ENCODE measurements around the gene GLCCI1.

DNA sequence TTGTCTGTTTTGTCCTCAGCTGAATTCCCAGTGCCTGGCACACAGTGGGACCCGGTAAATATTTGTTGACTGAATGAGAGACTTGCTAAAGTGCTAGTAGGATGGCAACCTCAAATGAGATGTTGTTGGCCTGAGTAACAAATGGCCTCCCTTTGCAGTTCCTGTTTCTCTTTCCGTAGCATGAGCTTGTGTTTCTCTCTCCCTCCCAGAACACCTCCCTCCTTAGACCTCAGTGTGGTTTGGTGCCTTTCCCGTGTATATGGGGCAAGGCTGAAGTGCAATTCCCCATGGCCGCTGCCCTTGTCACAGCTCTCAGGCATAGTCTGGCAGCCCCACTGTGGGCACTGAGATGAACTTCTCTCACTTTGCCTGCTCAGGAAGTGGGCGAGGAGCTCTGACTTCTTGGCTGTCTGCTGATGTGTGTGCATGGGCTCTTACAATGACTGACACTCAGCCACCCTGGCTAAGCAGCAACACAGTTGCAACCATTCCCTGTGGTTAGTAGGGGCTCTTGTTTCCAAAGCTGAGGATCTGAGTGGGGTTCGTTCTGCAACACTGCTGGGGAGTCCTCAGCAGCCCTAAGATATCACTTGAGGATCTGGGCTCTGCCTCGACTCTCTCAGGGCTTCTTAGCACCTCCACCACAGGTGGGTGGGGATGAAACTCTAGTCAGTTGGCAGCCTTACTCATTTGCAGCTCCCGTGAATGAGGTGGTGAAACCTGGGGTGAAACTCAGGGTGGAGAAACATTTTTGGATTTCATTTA, 157.3 kb downstream of the GLCCI1 start:
- no peak for TF ChIP-seq CTCF (IDR thresholded peaks at IDR 0.05)
- TF ChIP-seq POLR2A (IDR thresholded peaks at IDR 0.05), result no peak

Measured in right lobe of liver (tissue), 4 donors.